SK-N-SH (cell line): ENCODE measurements around the gene ACACA. TPM values are rescaled to one million over a fixed set of nuclear protein-coding genes. Genes with fewer than 3 reads are reported as not detected.

Source experiments
- CTCF ChIA-PET: fragments of 300-600, 350-600 bp; formaldehyde crosslinking; extraction: SDS; loops from one replicate; lab custom pipeline; 2021; lab: Yijun Ruan, JAX
- POLR2A ChIA-PET: fragments of 350-600 bp; sonication (Branson Sonifier 250); formaldehyde crosslinking; extraction: SDS; loops from one replicate; lab custom pipeline; 2020; ENCODE audit warnings: antibody characterized with exemption, inconsistent platforms; lab: Yijun Ruan, JAX
- DNase-seq: peaks from one replicate; pipeline ENCODE4 v3.0.0; 2012
- H2AFZ ChIP-seq: fragments of 200-600 bp; sonication (generic); 2 replicates; pipeline ENCODE4 v1.8.1; 2016; ENCODE audit warnings: antibody characterized with exemption, mild to moderate bottlenecking, low read depth
- H3F3A ChIP-seq: fragments of 200-600 bp; sonication (generic); replicated peaks from 2 replicates; pipeline ENCODE3; 2016; ENCODE audit warnings: antibody characterized with exemption, mild to moderate bottlenecking; ENCODE audit not compliant: insufficient read depth
- H3K27ac ChIP-seq, 2 experiments: fragments of 200-500 bp in 1 of 2; fragments of 200-600 bp in 1 of 2; sonication (Bioruptor generic) in 1 of 2; sonication (generic), shearing (Covaris generic) in 1 of 2; 2 replicates each; pipeline versions ENCODE4 v1.5.1 to v1.6.1; 2014 to 2016; ENCODE audit warnings: low read depth in 2 of 2, inconsistent platforms in 1 of 2, low read length in 1 of 2, mild to moderate bottlenecking in 1 of 2, mixed read lengths in 1 of 2
- H3K27me3 ChIP-seq: fragments of 200-600 bp; sonication (generic), shearing (Covaris generic); 2 replicates; pipeline ENCODE4 v1.6.1; 2016; ENCODE audit warnings: mixed run types; ENCODE audit not compliant: insufficient read depth
- H3K36me3 ChIP-seq, 2 experiments: fragments of 200-500 bp in 1 of 2; fragments of 200-600 bp in 1 of 2; sonication (Bioruptor generic) in 1 of 2; sonication (generic) in 1 of 2; replicated peaks in 1 of 2; 2 replicates each; pipeline versions ENCODE3 to v1.5.1; 2014 to 2016; ENCODE audit warnings: low read length in 1 of 2, mild to moderate bottlenecking in 1 of 2; ENCODE audit not compliant: insufficient read depth in 2 of 2, control insufficient read depth in 1 of 2
- H3K4me1 ChIP-seq, 2 experiments: fragments of 200-500 bp in 1 of 2; fragments of 200-600 bp in 1 of 2; sonication (Bioruptor generic) in 1 of 2; sonication (generic), shearing (Covaris generic) in 1 of 2; 2 replicates each; pipeline versions ENCODE4 v1.5.1 to v1.6.1; 2014 to 2016; ENCODE audit warnings: low read depth in 1 of 2, low read length in 1 of 2, mixed run types in 1 of 2; ENCODE audit not compliant: insufficient read depth in 2 of 2, control insufficient read depth in 1 of 2
- H3K4me2 ChIP-seq: fragments of 200-600 bp; sonication (generic), shearing (Covaris generic); 2 replicates; pipeline ENCODE4 v1.6.1; 2017; ENCODE audit warnings: mixed run types
- H3K4me3 ChIP-seq, 2 experiments: fragments of 200-500 bp in 1 of 2; fragments of 200-600 bp in 1 of 2; sonication (Bioruptor generic) in 1 of 2; sonication (generic), shearing (Covaris generic) in 1 of 2; 2 replicates each; pipeline versions ENCODE4 v1.5.1 to v1.8.1; 2014 to 2016; ENCODE audit warnings: low read depth in 2 of 2, inconsistent platforms in 1 of 2, low read length in 1 of 2, mild to moderate bottlenecking in 1 of 2, mixed read lengths in 1 of 2, moderate library complexity in 1 of 2
- H3K79me2 ChIP-seq: fragments of 200-600 bp; sonication (generic); 2 replicates; pipeline ENCODE4 v1.8.1; 2017; ENCODE audit warnings: mild to moderate bottlenecking; ENCODE audit not compliant: insufficient read depth
- H3K9ac ChIP-seq: fragments of 200-600 bp; sonication (generic); 2 replicates; pipeline ENCODE4 v1.6.1; 2017; ENCODE audit warnings: mixed run types
- H3K9me2 ChIP-seq: fragments of 200-600 bp; sonication (generic); 2 replicates; pipeline ENCODE4 v1.6.1; 2017; ENCODE audit warnings: mixed run types
- H3K9me3 ChIP-seq: fragments of 200-600 bp; sonication (generic); 2 replicates; pipeline ENCODE4 v1.6.1; 2017; ENCODE audit warnings: mixed run types, mild to moderate bottlenecking, moderate library complexity
- H4K20me1 ChIP-seq: fragments of 200-600 bp; sonication (generic); 2 replicates; pipeline ENCODE4 v1.6.1; 2017; ENCODE audit warnings: mild to moderate bottlenecking, mixed run types; ENCODE audit not compliant: insufficient read depth
- FOXJ3 ChIP-seq: sonication (generic); formaldehyde crosslinking; IDR thresholded peaks from 2 replicates; pipeline ENCODE4 v1.5.1; 2020; ENCODE audit warnings: mild to moderate bottlenecking, missing genetic modification reagents
- FOXM1 ChIP-seq: IDR thresholded peaks from 2 replicates; pipeline ENCODE4 v1.4.0; 2012; ENCODE audit warnings: low read depth, mild to moderate bottlenecking
- GATA2 ChIP-seq: sonication (generic); formaldehyde crosslinking; IDR thresholded peaks from 2 replicates; pipeline ENCODE4 v1.5.0; 2020; ENCODE audit warnings: mild to moderate bottlenecking, missing genetic modification reagents
- JUND ChIP-seq: IDR thresholded peaks from 2 replicates; pipeline ENCODE4 v1.4.0; 2012
- NRF1 ChIP-seq: IDR thresholded peaks from 2 replicates; pipeline ENCODE4 v1.6.1; 2012; ENCODE audit warnings: low read depth, mild to moderate bottlenecking, low read length
- RAD21 ChIP-seq: IDR thresholded peaks from 2 replicates; pipeline ENCODE4 v1.6.1; 2012; ENCODE audit warnings: mild to moderate bottlenecking, low read length
- RXRA ChIP-seq: IDR thresholded peaks from 2 replicates; pipeline ENCODE4 v1.4.0; 2012; ENCODE audit warnings: low read depth, mild to moderate bottlenecking, borderline replicate concordance
- SIN3A ChIP-seq: IDR thresholded peaks from 2 replicates; pipeline ENCODE4 v1.6.1; 2012; ENCODE audit warnings: low read depth, mild to moderate bottlenecking, low read length, moderate library complexity, borderline replicate concordance
- SMC3 ChIP-seq: IDR thresholded peaks from 2 replicates; pipeline ENCODE4 v1.6.1; 2012; ENCODE audit warnings: low read depth, low read length, improper control_type of control experiment
- TAF1 ChIP-seq: IDR thresholded peaks from 2 replicates; pipeline ENCODE4 v1.6.1; 2012; ENCODE audit warnings: low read depth, mild to moderate bottlenecking, low read length, moderate library complexity, borderline replicate concordance
- YY1 ChIP-seq: IDR thresholded peaks from 2 replicates; pipeline ENCODE4 v1.4.0; 2012; ENCODE audit warnings: low read depth, mild to moderate bottlenecking
- WGBS: methylation state at CpG from one replicate; pipeline ENCODE4 v1.1.6; 2017; ENCODE audit warnings: low lambda C conversion rate; 5-methylcytosine and 5-hydroxymethylcytosine counted together
- polyA plus RNA-seq, 3 experiments: library from polyadenylated mRNA; depleted of rRNA; stranded (reverse); fragments of >200 nt; gene quantifications; 2 replicates each; pipeline ENCODE4 v1.2.3, GENCODE V29; 2012
- TF ChIP-seq, protein P1 (sequence below): IDR thresholded peaks from 2 replicates; pipeline ENCODE4 v1.6.1; 2012; ENCODE audit warnings: mild to moderate bottlenecking, low read depth, low read length, moderate library complexity
- TF ChIP-seq, protein P2 (sequence below): fragments of 200-600 bp; sonication (generic); IDR thresholded peaks from 2 replicates; pipeline ENCODE4 v1.6.1; 2017; ENCODE audit warnings: antibody characterized with exemption, mild to moderate bottlenecking, moderate library complexity
- TF ChIP-seq, protein P3 (sequence below): fragments of 150-350 bp; IDR thresholded peaks from 2 replicates; pipeline ENCODE4 v1.6.1; 2016; ENCODE audit warnings: mild to moderate bottlenecking, low read depth, low read length
- TF ChIP-seq, protein P4 (sequence below): IDR thresholded peaks from 2 replicates; pipeline ENCODE4 v1.4.0; 2012; ENCODE audit warnings: low read depth, borderline replicate concordance

The ACACA gene
- polyA plus RNA-seq, 1 of the 3 experiments (the other 2 are of a cell fraction), result 27.2 TPM

DNA sequence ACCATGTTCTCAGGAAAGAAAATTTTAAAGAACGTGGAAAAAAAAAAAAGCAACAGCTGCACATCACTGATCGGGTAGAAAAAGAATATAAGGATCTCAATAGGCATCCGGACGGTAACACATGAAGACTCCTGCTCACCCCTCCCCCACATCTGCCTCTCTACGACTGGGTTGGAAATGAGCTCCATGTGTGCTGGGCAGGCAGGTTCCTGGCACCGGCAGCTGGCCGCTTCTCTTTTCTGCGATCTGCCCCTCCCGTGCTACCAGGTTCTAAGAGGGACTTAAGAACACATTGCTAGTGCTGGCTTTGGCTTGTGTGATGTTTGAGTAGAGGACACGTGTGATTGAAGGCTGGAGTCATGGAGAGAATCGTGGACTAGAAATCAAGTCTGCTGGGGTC lies 342.4 kb downstream of the ACACA start (continued):
- TF ChIP-seq, protein P1, sequence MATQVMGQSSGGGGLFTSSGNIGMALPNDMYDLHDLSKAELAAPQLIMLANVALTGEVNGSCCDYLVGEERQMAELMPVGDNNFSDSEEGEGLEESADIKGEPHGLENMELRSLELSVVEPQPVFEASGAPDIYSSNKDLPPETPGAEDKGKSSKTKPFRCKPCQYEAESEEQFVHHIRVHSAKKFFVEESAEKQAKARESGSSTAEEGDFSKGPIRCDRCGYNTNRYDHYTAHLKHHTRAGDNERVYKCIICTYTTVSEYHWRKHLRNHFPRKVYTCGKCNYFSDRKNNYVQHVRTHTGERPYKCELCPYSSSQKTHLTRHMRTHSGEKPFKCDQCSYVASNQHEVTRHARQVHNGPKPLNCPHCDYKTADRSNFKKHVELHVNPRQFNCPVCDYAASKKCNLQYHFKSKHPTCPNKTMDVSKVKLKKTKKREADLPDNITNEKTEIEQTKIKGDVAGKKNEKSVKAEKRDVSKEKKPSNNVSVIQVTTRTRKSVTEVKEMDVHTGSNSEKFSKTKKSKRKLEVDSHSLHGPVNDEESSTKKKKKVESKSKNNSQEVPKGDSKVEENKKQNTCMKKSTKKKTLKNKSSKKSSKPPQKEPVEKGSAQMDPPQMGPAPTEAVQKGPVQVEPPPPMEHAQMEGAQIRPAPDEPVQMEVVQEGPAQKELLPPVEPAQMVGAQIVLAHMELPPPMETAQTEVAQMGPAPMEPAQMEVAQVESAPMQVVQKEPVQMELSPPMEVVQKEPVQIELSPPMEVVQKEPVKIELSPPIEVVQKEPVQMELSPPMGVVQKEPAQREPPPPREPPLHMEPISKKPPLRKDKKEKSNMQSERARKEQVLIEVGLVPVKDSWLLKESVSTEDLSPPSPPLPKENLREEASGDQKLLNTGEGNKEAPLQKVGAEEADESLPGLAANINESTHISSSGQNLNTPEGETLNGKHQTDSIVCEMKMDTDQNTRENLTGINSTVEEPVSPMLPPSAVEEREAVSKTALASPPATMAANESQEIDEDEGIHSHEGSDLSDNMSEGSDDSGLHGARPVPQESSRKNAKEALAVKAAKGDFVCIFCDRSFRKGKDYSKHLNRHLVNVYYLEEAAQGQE, result no peak
- no peak for TF ChIP-seq RAD21

DNA sequence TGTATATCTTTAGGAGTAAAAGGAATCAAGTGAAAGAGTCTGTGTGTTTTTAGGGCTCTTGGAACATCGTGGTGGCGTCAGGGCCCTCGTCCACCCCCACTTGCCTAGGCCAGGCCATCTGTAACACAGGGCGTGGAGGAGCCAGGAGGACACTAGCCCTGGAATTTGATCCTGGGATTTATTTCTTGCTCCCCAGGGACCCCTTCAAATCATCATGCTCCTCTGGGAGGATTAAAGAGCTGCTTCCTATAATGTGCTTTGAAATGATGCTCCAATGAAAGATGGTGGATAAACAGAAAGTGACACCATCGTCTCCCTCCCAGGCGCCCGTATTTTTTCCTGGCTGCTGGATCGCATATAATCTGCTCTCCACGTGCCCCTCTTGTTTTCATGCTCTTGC lies 344.6 kb downstream of the ACACA start:
- H3K79me2 ChIP-seq, result no peaks in the 10 kb centered on the region
- no peaks in the 10 kb centered on the region for H3K27me3 ChIP-seq
- no peaks in the 10 kb centered on the region for H3F3A ChIP-seq
- H3K9me2 ChIP-seq, result no peaks in the 10 kb centered on the region
- ChIA-PET CTCF (interaction anchor here (1.3 to 6.0 kb wide), 3 partner anchors 15 to 436 kb away, joined by 3 to 36 read pairs (median 7); no protein-coding TSS in a partner anchor), POLR2A (no interaction called here)
- no peak overlapping the region for H3K9ac ChIP-seq
- 84% methylated on average over 7 of the region's 9 CpGs for WGBS
- H2AFZ ChIP-seq, result no peak overlapping the region
- no peak overlapping the region for H3K4me2 ChIP-seq
- H3K36me3 ChIP-seq, result peaks cover under 1 to 12% of the 10 kb centered on the region in 2 experiments
- no peaks in the 10 kb centered on the region for H3K9me3 ChIP-seq
- H3K4me1 ChIP-seq, result peaks cover 0 to 4% of the 10 kb centered on the region in 2 experiments; a peak in 1 of 4 replicates
- H3K4me3 ChIP-seq, result no peak overlapping the region
- DNase-seq, result no peak
- TF ChIP-seq NRF1 (no peak), GATA2 (CRISPR knock-in tag) (no peak), SMC3 (no peak), RXRA (no peak), JUND (no peak), FOXJ3 (CRISPR knock-in tag) (no peak), TAF1 (no peak), YY1 (no peak), SIN3A (no peak), FOXM1 (no peak)
- TF ChIP-seq, protein P2, sequence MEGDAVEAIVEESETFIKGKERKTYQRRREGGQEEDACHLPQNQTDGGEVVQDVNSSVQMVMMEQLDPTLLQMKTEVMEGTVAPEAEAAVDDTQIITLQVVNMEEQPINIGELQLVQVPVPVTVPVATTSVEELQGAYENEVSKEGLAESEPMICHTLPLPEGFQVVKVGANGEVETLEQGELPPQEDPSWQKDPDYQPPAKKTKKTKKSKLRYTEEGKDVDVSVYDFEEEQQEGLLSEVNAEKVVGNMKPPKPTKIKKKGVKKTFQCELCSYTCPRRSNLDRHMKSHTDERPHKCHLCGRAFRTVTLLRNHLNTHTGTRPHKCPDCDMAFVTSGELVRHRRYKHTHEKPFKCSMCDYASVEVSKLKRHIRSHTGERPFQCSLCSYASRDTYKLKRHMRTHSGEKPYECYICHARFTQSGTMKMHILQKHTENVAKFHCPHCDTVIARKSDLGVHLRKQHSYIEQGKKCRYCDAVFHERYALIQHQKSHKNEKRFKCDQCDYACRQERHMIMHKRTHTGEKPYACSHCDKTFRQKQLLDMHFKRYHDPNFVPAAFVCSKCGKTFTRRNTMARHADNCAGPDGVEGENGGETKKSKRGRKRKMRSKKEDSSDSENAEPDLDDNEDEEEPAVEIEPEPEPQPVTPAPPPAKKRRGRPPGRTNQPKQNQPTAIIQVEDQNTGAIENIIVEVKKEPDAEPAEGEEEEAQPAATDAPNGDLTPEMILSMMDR, result no peak
- TF ChIP-seq, protein P3, sequence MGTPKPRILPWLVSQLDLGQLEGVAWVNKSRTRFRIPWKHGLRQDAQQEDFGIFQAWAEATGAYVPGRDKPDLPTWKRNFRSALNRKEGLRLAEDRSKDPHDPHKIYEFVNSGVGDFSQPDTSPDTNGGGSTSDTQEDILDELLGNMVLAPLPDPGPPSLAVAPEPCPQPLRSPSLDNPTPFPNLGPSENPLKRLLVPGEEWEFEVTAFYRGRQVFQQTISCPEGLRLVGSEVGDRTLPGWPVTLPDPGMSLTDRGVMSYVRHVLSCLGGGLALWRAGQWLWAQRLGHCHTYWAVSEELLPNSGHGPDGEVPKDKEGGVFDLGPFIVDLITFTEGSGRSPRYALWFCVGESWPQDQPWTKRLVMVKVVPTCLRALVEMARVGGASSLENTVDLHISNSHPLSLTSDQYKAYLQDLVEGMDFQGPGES, result no peak
- TF ChIP-seq, protein P4, sequence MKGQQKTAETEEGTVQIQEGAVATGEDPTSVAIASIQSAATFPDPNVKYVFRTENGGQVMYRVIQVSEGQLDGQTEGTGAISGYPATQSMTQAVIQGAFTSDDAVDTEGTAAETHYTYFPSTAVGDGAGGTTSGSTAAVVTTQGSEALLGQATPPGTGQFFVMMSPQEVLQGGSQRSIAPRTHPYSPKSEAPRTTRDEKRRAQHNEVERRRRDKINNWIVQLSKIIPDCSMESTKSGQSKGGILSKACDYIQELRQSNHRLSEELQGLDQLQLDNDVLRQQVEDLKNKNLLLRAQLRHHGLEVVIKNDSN, result no peak
- no peaks in the 10 kb centered on the region for H4K20me1 ChIP-seq
- H3K27ac ChIP-seq, result no peak overlapping the region
